Panc1 (cell line): ENCODE data around the gene SECTM1. TPM values are rescaled to one million over a fixed set of nuclear protein-coding genes. Genes with fewer than 3 reads are reported as not detected.

Experiments used
- ATAC-seq: fragments of 200-7000 bp; cut with Tn5 transposase; 2 replicates; pipeline ENCODE4 v1.9.1; 2020; ENCODE audit warnings: mild to moderate bottlenecking, moderate library complexity
- BruUV-seq: library from RNA; stranded (reverse); fragments of 400-500 nt; replicated peaks from 2 replicates; lab custom pipeline; 2021; lab: Mats Ljungman, UMichigan
- CTCF ChIA-PET: fragments of 300-600 bp; sonication (Branson Sonifier 250); formaldehyde crosslinking; loops from one replicate; lab custom pipeline; 2022; ENCODE audit warnings: antibody characterized with exemption; lab: Charles Lee
- POLR2A ChIA-PET: fragments of 300-600 bp; sonication (Branson Sonifier 250); formaldehyde crosslinking; loops from one replicate; lab custom pipeline; 2022; ENCODE audit warnings: antibody characterized with exemption; lab: Charles Lee
- DNase-seq: peaks from one replicate; pipeline ENCODE4 v3.0.0-alpha.2; 2010; ENCODE audit warnings: low read depth, low spot score
- H3K27ac ChIP-seq: 2 replicates; pipeline ENCODE4 v1.5.1; 2011; ENCODE audit warnings: mild to moderate bottlenecking, low read length, inconsistent platforms
- H3K27me3 ChIP-seq: fragments of 200-500 bp; sonication (Bioruptor generic); 2 replicates; pipeline ENCODE4 v1.6.0; 2014; ENCODE audit warnings: low read length, inconsistent platforms; ENCODE audit not compliant: control insufficient read depth, insufficient read depth
- H3K36me3 ChIP-seq: fragments of 200-500 bp; sonication (Bioruptor generic); 2 replicates; pipeline ENCODE4 v1.5.1; 2014; ENCODE audit warnings: inconsistent platforms, mild to moderate bottlenecking, low read length, moderate library complexity; ENCODE audit not compliant: control insufficient read depth, insufficient read depth
- H3K4me1 ChIP-seq: 2 replicates; pipeline ENCODE4 v1.5.1; 2011; ENCODE audit warnings: inconsistent platforms, mild to moderate bottlenecking, low read length, moderate library complexity; ENCODE audit not compliant: control insufficient read depth, insufficient read depth
- H3K4me3 ChIP-seq, 2 experiments: 2 replicates each; pipeline ENCODE4 v1.5.1; 2011 to 2012; ENCODE audit warnings: low read depth in 2 of 2, low read length in 2 of 2, mild to moderate bottlenecking in 2 of 2, inconsistent platforms in 1 of 2, moderate library complexity in 1 of 2
- H3K9me3 ChIP-seq: fragments of 200-500 bp; sonication (Bioruptor generic); 2 replicates; pipeline ENCODE4 v1.5.1; 2014; ENCODE audit warnings: low read depth, mild to moderate bottlenecking, inconsistent platforms, low read length, moderate library complexity; ENCODE audit not compliant: control insufficient read depth, insufficient read depth
- CTCF ChIP-seq: fragments of 450-650 bp; IDR thresholded peaks from 2 replicates; pipeline ENCODE4 v1.5.1; 2017; ENCODE audit warnings: mild to moderate bottlenecking
- POLR2AphosphoS5 ChIP-seq: IDR thresholded peaks from 2 replicates; pipeline ENCODE4 v1.6.1; 2012; ENCODE audit warnings: mild to moderate bottlenecking, low read depth, low read length, moderate library complexity
- REST ChIP-seq, 2 experiments: IDR thresholded peaks; 2 replicates each; pipeline ENCODE4 v1.6.1; 2011 to 2012; ENCODE audit warnings: low read depth in 2 of 2, control low read depth in 1 of 2, low read length in 1 of 2, mild to moderate bottlenecking in 1 of 2, moderate library complexity in 1 of 2; ENCODE audit not compliant: insufficient read depth in 1 of 2
- SIN3A ChIP-seq: IDR thresholded peaks from 2 replicates; pipeline ENCODE4 v1.6.1; 2012; ENCODE audit warnings: low read depth, mild to moderate bottlenecking, low read length, moderate library complexity, borderline replicate concordance; ENCODE audit not compliant: insufficient read depth
- TCF7L2 ChIP-seq: IDR thresholded peaks from 2 replicates; pipeline ENCODE4 v1.6.1; 2011; ENCODE audit warnings: mild to moderate bottlenecking, low read depth, low read length, inconsistent platforms
- in situ Hi-C: cut with HindIII; loops from 2 replicates; pipeline ENCODE4 v1.10.0; 2016; ENCODE audit warnings: low sequenced_read_pairs, low pct_unique_long_range_greater_than_20kb
- intact Hi-C: fragments of 100-400 bp; cut with micrococcal nuclease; formaldehyde crosslinking; loops from one replicate; pipeline ENCODE4 v1.10.0; 2022; ENCODE audit not compliant: unreplicated experiment
- total RNA-seq: library from RNA; stranded (reverse); gene quantifications from one replicate; pipeline ENCODE4 v1.2.1, GENCODE V29; 2021; ENCODE audit not compliant: unreplicated experiment

The SECTM1 gene
- total RNA-seq, 1 experiment from 2014 or later, result 5.4 TPM

DNA sequence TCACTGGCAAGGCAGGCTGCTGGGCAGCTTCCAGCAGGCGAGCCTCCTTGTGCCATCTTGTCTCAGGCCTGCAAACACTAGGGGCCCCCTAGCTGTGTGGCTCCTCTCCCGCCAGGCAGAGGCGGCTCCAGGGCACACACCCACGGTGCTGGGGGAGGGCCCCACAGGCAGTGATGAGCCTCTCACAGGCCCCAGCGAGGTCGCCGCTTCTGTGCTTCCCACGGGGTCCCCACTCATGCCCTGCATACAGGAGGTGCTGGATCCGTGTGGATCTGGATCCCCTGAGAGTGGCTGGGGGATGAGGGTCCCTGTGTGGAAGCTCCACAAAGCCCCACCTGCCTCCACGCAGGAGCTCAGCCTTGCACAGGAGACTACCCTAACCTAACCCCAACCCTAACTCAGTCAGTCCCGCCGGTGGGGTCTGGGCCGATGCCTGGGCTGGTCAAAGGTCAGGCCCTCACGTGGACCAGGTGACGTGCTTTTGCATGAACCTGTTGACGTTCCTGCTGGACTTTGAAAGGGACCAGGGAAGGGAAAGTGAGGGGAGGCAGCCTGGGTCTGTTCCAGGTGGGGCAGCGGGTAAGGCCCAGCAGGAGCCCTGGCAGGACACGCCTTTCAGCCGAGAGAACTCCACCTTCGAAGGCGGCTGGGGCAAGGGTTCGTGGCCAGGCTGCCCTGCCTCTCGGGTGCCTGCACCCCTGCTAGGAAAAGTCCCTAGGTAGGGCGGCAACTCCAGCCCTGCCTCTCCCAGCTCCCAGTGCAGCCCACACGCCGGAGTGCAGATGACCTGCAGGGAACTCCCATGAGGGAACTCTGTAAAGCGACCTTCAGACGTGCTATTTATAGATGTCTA, 5.2 kb downstream of the SECTM1 start:
- H3K9me3 ChIP-seq, result no peaks in the 10 kb centered on the region
- peaks cover 48% of the 10 kb centered on the region for H3K4me1 ChIP-seq
- H3K27ac ChIP-seq, result no peak overlapping the region
- in situ Hi-C loops (no loop called here), intact Hi-C loops (no loop called here)
- ChIA-PET CTCF (interaction anchor here (0.5 kb wide), 1 partner anchor 58 kb away, joined by 4 read pairs; no protein-coding TSS in a partner anchor), POLR2A (no interaction called here)
- H3K27me3 ChIP-seq, result no peaks in the 10 kb centered on the region
- ATAC-seq (no peak), DNase-seq (no peak)
- BruUV-seq, result no TSS peak
- no peak overlapping the region for H3K4me3 ChIP-seq
- TF ChIP-seq SIN3A, result no peak
- TF ChIP-seq TCF7L2, result no peak
- TF ChIP-seq CTCF, result no peak
- TF ChIP-seq POLR2AphosphoS5, result no peak
- TF ChIP-seq REST (IDR thresholded peaks at IDR 0.05; ENCODE audit: insufficient read depth in 1 of 2, low read depth in 2 of 2, low read length in 1 of 2), result no peak
- peaks cover 2% of the 10 kb centered on the region; the same call in 1 of the 2 replicates for H3K36me3 ChIP-seq

GRCh38 chr17:82327757-82328140, 5.8 kb downstream of the SECTM1 start:
- ATAC-seq, result no peak

More at GRCh38 chr17:82327757-82328140, 5.8 kb downstream of the SECTM1 start:
- Histone ChIP-seq H3K27ac (no peak overlapping the region), H3K27me3 (no peaks in the 10 kb centered on the region), H3K4me1 (peaks cover 45% of the 10 kb centered on the region), H3K4me3 (no peak overlapping the region), H3K36me3 (peaks cover under 1% of the 10 kb centered on the region; the same call in 1 of the 2 replicates), H3K9me3 (no peaks in the 10 kb centered on the region)
- intact Hi-C loops (no loop called here), in situ Hi-C loops (no loop called here)
- ChIA-PET POLR2A (no interaction called here), CTCF (interaction anchor here (0.5 kb wide), 1 partner anchor 57 kb away, joined by 4 read pairs; no protein-coding TSS in a partner anchor)
- TF ChIP-seq POLR2AphosphoS5 (no peak), TCF7L2 (no peak), SIN3A (no peak), REST (IDR thresholded peaks at IDR 0.05; ENCODE audit: insufficient read depth in 1 of 2, low read depth in 2 of 2, low read length in 1 of 2) (no peak), CTCF (no peak)
- BruUV-seq, result no TSS peak
- DNase-seq, result no peak
